ENCODE results near the gene STAC3.

Gene STAC3

DNA sequence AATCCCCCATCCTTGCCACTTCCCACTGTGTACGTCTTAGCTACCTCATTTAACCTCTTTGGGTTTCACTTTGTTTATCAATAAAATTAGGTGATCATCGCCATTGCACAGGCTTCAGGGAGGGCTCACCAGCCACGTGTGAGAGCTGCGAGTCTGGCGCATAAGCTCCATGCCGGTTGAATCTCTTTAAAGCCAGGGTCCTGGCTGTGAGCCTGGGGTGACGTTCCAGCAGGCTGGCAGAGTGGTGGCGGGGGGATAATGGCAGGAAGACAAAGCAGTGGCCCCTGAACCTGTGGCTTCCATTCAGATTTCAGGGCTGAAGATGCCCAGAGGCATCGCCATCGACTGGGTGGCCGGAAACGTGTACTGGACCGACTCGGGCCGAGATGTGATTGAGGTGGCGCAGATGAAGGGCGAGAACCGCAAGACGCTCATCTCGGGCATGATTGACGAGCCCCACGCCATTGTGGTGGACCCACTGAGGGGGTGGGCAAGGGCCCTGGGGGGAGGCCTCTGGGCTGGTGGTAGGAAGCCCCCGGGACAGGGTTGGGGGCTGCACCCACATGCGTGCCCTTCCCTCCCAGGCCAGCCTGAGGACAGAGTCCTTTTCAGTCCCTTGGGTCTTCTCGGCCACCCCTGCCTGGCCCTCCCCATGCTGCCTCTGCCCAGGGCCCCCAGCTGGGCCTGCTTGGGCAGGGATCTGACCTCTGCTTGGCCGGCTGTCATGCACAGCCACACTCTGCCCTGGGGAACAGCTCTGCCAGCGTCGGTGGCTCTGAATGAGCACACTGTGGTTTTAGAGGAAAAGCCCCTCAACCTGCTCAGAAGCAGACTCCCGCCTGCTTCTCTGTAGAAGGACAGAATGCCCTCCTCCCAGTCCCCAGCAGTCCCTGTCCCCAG, 43.0 kb downstream of the STAC3 start:
- Histone ChIP-seq H3K27me3 (ENCODE audit: control insufficient read depth, low read length) (no peaks in the 10 kb centered on the region), H3K4me2 (ENCODE audit: low read length) (no peak overlapping the region), H4K20me1 (ENCODE audit: control insufficient read depth, insufficient read depth, low read depth, low read length) (no peaks in the 10 kb centered on the region; the same call in 1 of the 2 replicates), H3F3A (ENCODE audit: control insufficient read depth, insufficient read depth) (no peaks in the 10 kb centered on the region), H3K36me3 (ENCODE audit: control insufficient read depth, low read length) (no peaks in the 10 kb centered on the region), H3K79me2 (ENCODE audit: control insufficient read depth, low read length) (no peaks in the 10 kb centered on the region), H3K9me2 (replicated peaks; ENCODE audit: control insufficient read depth, low read length) (no peaks in the 10 kb centered on the region), H3K9me3 (ENCODE audit: control insufficient read depth, insufficient read depth, low read length) (no peaks in the 10 kb centered on the region), H3K27ac (ENCODE audit: low read depth, low read length) (no peak overlapping the region), H3K4me3 (ENCODE audit: low read length) (no peak overlapping the region), H3K4me1 (ENCODE audit: control insufficient read depth, low read length) (peaks cover 9% of the 10 kb centered on the region)
- TF ChIP-seq, protein P1, sequence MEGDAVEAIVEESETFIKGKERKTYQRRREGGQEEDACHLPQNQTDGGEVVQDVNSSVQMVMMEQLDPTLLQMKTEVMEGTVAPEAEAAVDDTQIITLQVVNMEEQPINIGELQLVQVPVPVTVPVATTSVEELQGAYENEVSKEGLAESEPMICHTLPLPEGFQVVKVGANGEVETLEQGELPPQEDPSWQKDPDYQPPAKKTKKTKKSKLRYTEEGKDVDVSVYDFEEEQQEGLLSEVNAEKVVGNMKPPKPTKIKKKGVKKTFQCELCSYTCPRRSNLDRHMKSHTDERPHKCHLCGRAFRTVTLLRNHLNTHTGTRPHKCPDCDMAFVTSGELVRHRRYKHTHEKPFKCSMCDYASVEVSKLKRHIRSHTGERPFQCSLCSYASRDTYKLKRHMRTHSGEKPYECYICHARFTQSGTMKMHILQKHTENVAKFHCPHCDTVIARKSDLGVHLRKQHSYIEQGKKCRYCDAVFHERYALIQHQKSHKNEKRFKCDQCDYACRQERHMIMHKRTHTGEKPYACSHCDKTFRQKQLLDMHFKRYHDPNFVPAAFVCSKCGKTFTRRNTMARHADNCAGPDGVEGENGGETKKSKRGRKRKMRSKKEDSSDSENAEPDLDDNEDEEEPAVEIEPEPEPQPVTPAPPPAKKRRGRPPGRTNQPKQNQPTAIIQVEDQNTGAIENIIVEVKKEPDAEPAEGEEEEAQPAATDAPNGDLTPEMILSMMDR (IDR thresholded peaks at IDR 0.05; ENCODE audit: low read depth, low read length, poor library complexity, severe bottlenecking), result no peak
- TF ChIP-seq EZH2phosphoT487 (IDR thresholded peaks at IDR 0.05; ENCODE audit: borderline replicate concordance, low read length), result no peak

DNA sequence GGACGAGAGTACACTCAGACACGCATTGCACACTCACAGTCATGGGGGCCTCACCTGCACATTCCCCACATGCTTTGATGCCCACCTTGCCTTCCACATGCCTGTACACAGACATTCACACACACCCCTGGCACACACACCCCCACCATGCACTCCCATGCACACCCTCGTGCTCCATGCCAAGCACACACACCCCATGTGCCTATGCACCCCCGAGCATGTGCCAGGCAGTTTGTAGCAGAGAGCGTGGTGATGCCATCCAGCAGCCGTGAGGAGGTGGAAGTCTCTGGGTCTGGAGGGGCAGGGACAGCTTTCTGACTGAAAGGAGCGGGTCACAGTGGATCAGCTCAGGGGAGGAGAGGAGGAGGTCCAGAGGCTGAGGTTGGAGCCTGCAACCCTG, 45.1 kb downstream of the STAC3 start:
- Histone ChIP-seq H3K36me3 (ENCODE audit: control insufficient read depth, low read length) (no peaks in the 10 kb centered on the region), H3K27ac (ENCODE audit: low read depth, low read length) (no peak overlapping the region), H3K9me3 (ENCODE audit: control insufficient read depth, insufficient read depth, low read length) (no peaks in the 10 kb centered on the region), H3K4me1 (ENCODE audit: control insufficient read depth, low read length) (no peaks in the 10 kb centered on the region), H3K4me3 (ENCODE audit: low read length) (no peak overlapping the region), H3F3A (ENCODE audit: control insufficient read depth, insufficient read depth) (no peaks in the 10 kb centered on the region), H3K4me2 (ENCODE audit: low read length) (no peak overlapping the region), H4K20me1 (ENCODE audit: control insufficient read depth, insufficient read depth, low read depth, low read length) (no peaks in the 10 kb centered on the region; the same call in 1 of the 2 replicates), H3K27me3 (ENCODE audit: control insufficient read depth, low read length) (no peaks in the 10 kb centered on the region), H3K9me2 (replicated peaks; ENCODE audit: control insufficient read depth, low read length) (no peaks in the 10 kb centered on the region), H3K79me2 (ENCODE audit: control insufficient read depth, low read length) (no peaks in the 10 kb centered on the region)
- TF ChIP-seq EZH2phosphoT487 (IDR thresholded peaks at IDR 0.05; ENCODE audit: borderline replicate concordance, low read length), result no peak
- TF ChIP-seq, protein P1 (IDR thresholded peaks at IDR 0.05; ENCODE audit: low read depth, low read length, poor library complexity, severe bottlenecking), result no peak

DNA sequence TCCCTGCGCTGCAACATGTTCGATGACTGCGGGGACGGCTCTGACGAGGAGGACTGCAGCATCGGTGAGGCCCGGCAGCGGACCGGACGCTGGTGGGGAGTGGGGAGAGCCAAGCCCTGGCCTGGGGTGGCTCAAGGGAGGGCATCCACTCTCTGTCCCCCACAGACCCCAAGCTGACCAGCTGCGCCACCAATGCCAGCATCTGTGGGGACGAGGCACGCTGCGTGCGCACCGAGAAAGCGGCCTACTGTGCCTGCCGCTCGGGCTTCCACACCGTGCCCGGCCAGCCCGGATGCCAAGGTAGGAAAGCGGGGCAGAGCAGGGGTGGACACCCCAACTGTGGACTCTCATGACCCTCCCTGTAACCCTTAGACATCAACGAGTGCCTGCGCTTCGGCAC, 45.8 kb downstream of the STAC3 start:
- H3F3A ChIP-seq (ENCODE audit: control insufficient read depth, insufficient read depth), result no peaks in the 10 kb centered on the region
- no peaks in the 10 kb centered on the region for H3K4me1 ChIP-seq (ENCODE audit: control insufficient read depth, low read length)
- H3K4me3 ChIP-seq (ENCODE audit: low read length), result no peak overlapping the region
- no peak overlapping the region for H3K27ac ChIP-seq (ENCODE audit: low read depth, low read length)
- TF ChIP-seq, protein P1 (IDR thresholded peaks at IDR 0.05; ENCODE audit: low read depth, low read length, poor library complexity, severe bottlenecking), result no peak
- no peak for TF ChIP-seq EZH2phosphoT487 (IDR thresholded peaks at IDR 0.05; ENCODE audit: borderline replicate concordance, low read length)
- H3K79me2 ChIP-seq (ENCODE audit: control insufficient read depth, low read length), result no peaks in the 10 kb centered on the region
- no peaks in the 10 kb centered on the region for H4K20me1 ChIP-seq (ENCODE audit: control insufficient read depth, insufficient read depth, low read depth, low read length)
- H3K9me2 ChIP-seq (replicated peaks; ENCODE audit: control insufficient read depth, low read length), result no peaks in the 10 kb centered on the region
- H3K36me3 ChIP-seq (ENCODE audit: control insufficient read depth, low read length), result no peaks in the 10 kb centered on the region
- no peak overlapping the region for H3K4me2 ChIP-seq (ENCODE audit: low read length)
- no peaks in the 10 kb centered on the region for H3K9me3 ChIP-seq (ENCODE audit: control insufficient read depth, insufficient read depth, low read length)
- H3K27me3 ChIP-seq (ENCODE audit: control insufficient read depth, low read length), result no peaks in the 10 kb centered on the region

Measured in DOHH2 (cell line).